Stimulated activated CD8-positive, alpha-beta memory T cell treated with anti-CD3 and anti-CD28 coated beads, Interleukin-4, amount 100 ng/mL, for 1 hour (primary cell): ENCODE data around the gene SYT6.

Experiments
- DNase-seq, 2 donors: peaks; one replicate each; pipeline ENCODE4 v3.0.0-alpha.2; 2020; ENCODE audit warnings: low read depth in 2 of 2, low spot score in 1 of 2

SYT6 gene

GRCh38 chr1:114153261-114154145 is at the start of gene SYT6:
Gene SYT6, minus strand, starts transcription at chr1:114153869. Its CDS starts 97 bp downstream, at chr1:114153772.
- DNase-seq: no peak

GRCh38 chr1:114201486-114201885 is 47.8 kb upstream of the SYT6 start:
- no peak for DNase-seq

- no peak for DNase-seq
Measured at GRCh38 chr1:114199017-114199594, 45.4 kb upstream of the SYT6 start.

GRCh38 chr1:114196992-114197907 is 43.6 kb upstream of the SYT6 start:
- DNase-seq: no peak

GRCh38 chr1:114195819-114196218 is 42.1 kb upstream of the SYT6 start:
- DNase-seq: no peak

GRCh38 chr1:114192328-114192727 is 38.7 kb upstream of the SYT6 start:
- DNase-seq: no peak

GRCh38 chr1:114189398-114189797 is 35.7 kb upstream of the SYT6 start:
- DNase-seq: no peak

GRCh38 chr1:114181356-114181755 is 27.7 kb upstream of the SYT6 start:
- DNase-seq: no peak

GRCh38 chr1:114180742-114181141 is 27.1 kb upstream of the SYT6 start:
- no peak for DNase-seq

- no peak for DNase-seq
Measured at GRCh38 chr1:114178936-114179335, 25.3 kb upstream of the SYT6 start.

GRCh38 chr1:114177282-114177681 is 23.6 kb upstream of the SYT6 start:
- no peak for DNase-seq

GRCh38 chr1:114176366-114176765 is 22.7 kb upstream of the SYT6 start:
- DNase-seq: no peak

- DNase-seq: no peak
Measured at GRCh38 chr1:114173680-114174079, 20.0 kb upstream of the SYT6 start.

- no peak for DNase-seq
Measured at GRCh38 chr1:114169509-114169908, 15.8 kb upstream of the SYT6 start.

- DNase-seq: no peak
Measured at GRCh38 chr1:114167226-114167625, 13.6 kb upstream of the SYT6 start.

- DNase-seq: no peak
Measured at GRCh38 chr1:114164840-114165543, 11.3 kb upstream of the SYT6 start.

- no peak for DNase-seq
Measured at GRCh38 chr1:114159941-114160340, 6.3 kb upstream of the SYT6 start.

GRCh38 chr1:114157275-114157660 is 3.6 kb upstream of the SYT6 start:
- no peak for DNase-seq

- DNase-seq: no peak
Measured at GRCh38 chr1:114156538-114157274, 3.0 kb upstream of the SYT6 start.

GRCh38 chr1:114155706-114156105 is 2.0 kb upstream of the SYT6 start:
- no peak for DNase-seq
